ENCODE data around the gene OSBPL2. TPM values are rescaled to one million over a fixed set of nuclear protein-coding genes. Genes with fewer than 3 reads are reported as not detected.

Gene OSBPL2
- total RNA-seq, 1 experiment from 2014 or later: 49.5 TPM

DNA sequence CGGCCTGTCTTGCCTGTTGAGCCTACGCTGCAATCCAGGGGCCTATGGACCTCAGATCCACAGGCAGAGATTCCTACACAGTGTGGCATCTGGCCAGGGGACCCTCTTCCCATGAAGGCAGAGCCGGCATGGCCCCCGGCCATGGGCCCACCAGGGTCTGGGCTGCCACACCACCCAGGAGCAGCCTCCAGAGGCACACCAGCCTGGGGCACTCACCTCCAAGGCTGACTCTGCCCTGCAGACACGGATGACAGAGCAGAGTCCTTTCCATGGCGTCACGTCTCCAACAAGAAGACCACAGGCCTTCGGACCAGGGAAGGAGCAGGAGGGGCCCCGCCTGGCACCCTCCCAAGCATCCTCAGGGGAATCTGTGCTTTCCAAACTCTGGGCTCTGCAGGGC, 14.8 kb upstream of the OSBPL2 start (continued):
- TF ChIP-seq, protein P1, sequence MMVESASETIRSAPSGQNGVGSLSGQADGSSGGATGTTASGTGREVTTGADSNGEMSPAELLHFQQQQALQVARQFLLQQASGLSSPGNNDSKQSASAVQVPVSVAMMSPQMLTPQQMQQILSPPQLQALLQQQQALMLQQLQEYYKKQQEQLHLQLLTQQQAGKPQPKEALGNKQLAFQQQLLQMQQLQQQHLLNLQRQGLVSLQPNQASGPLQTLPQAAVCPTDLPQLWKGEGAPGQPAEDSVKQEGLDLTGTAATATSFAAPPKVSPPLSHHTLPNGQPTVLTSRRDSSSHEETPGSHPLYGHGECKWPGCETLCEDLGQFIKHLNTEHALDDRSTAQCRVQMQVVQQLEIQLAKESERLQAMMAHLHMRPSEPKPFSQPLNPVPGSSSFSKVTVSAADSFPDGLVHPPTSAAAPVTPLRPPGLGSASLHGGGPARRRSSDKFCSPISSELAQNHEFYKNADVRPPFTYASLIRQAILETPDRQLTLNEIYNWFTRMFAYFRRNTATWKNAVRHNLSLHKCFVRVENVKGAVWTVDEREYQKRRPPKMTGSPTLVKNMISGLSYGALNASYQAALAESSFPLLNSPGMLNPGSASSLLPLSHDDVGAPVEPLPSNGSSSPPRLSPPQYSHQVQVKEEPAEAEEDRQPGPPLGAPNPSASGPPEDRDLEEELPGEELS (CRISPR knock-in tag; IDR thresholded peaks at IDR 0.05): no peak
- TF ChIP-seq ELF4 (CRISPR knock-in tag; IDR thresholded peaks at IDR 0.05; ENCODE audit: low read depth) (no peak), NFE2L1 (CRISPR knock-in tag; IDR thresholded peaks at IDR 0.05) (no peak)

DNA sequence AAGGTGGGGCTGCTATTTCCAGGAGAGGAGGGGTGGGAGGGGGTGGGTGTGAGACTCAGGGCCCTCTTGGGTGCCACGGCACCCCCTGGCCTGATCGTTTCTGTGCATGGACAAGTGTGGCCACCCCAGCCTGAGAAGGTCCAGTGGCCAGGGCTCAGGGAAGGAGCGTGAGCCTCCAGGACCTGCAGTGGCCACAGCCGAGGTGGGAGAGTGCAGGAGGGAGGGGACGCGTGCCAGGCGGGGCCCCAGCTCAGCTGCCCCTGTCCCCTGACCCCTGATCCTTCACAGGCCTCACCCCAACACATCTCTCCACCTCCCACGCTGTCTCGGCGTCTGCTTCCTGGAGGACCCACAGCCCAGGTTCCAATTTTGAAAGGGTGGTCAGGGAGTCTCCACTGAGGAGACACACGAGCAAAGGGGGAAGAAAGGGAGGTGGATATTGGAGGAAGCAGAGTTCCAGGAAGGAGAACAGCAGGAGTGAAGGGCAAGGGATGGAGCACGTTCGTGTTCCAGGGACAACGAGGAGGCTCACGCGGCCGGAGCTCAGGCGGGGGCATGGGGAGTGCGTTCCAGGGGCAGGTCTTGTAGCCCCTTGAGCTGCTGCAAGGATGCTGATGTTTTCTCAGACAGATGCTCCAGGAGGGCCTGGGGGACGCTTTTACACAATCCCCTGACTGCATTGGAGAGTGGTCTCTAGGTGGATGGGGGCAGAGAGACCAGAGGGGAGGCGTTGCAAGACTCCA, 14.0 kb upstream of the OSBPL2 start:
- H3K36me3 Mint-ChIP-seq: no peaks in the 10 kb centered on the region
- H3K9me3 Mint-ChIP-seq: no peaks in the 10 kb centered on the region
- POLR2A ChIA-PET: no interaction called here
- H3K27me3 Mint-ChIP-seq (ENCODE audit: low read depth): peaks cover 25% of the 10 kb centered on the region
- H3K27ac Mint-ChIP-seq: no peak overlapping the region; the same call in 1 of the 2 replicates
- H3K4me3 Mint-ChIP-seq: no peak overlapping the region
- no peak for DNase-seq (ENCODE audit: low spot score)
- no peak for TF ChIP-seq JUN (CRISPR knock-in tag; IDR thresholded peaks at IDR 0.05)
- TF ChIP-seq, protein P2, sequence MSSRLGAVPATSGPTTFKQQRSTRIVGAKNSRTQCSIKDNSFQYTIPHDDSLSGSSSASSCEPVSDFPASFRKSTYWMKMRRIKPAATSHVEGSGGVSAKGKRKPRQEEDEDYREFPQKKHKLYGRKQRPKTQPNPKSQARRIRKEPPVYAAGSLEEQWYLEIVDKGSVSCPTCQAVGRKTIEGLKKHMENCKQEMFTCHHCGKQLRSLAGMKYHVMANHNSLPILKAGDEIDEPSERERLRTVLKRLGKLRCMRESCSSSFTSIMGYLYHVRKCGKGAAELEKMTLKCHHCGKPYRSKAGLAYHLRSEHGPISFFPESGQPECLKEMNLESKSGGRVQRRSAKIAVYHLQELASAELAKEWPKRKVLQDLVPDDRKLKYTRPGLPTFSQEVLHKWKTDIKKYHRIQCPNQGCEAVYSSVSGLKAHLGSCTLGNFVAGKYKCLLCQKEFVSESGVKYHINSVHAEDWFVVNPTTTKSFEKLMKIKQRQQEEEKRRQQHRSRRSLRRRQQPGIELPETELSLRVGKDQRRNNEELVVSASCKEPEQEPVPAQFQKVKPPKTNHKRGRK (CRISPR knock-in tag; IDR thresholded peaks at IDR 0.05; ENCODE audit: borderline replicate concordance): no peak
- no peak for TF ChIP-seq ZNF121 (CRISPR knock-in tag; IDR thresholded peaks at IDR 0.05)
- no peak for TF ChIP-seq EMX1 (CRISPR knock-in tag; IDR thresholded peaks at IDR 0.05)
- TF ChIP-seq, protein P3, sequence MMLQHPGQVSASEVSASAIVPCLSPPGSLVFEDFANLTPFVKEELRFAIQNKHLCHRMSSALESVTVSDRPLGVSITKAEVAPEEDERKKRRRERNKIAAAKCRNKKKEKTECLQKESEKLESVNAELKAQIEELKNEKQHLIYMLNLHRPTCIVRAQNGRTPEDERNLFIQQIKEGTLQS (CRISPR knock-in tag; conservative IDR thresholded peaks at IDR 0.05): no peak
- TF ChIP-seq, protein P4, sequence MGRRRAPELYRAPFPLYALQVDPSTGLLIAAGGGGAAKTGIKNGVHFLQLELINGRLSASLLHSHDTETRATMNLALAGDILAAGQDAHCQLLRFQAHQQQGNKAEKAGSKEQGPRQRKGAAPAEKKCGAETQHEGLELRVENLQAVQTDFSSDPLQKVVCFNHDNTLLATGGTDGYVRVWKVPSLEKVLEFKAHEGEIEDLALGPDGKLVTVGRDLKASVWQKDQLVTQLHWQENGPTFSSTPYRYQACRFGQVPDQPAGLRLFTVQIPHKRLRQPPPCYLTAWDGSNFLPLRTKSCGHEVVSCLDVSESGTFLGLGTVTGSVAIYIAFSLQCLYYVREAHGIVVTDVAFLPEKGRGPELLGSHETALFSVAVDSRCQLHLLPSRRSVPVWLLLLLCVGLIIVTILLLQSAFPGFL (CRISPR knock-in tag; IDR thresholded peaks at IDR 0.05; ENCODE audit: borderline replicate concordance): no peak
- no peak for TF ChIP-seq CREB1 (CRISPR knock-in tag; IDR thresholded peaks at IDR 0.05)
- TF ChIP-seq NR1H2 (CRISPR knock-in tag; IDR thresholded peaks at IDR 0.05): no peak
- no peak for TF ChIP-seq RELA (CRISPR knock-in tag; IDR thresholded peaks at IDR 0.05; ENCODE audit: borderline replicate concordance)
- TF ChIP-seq ZNF671 (CRISPR knock-in tag; IDR thresholded peaks at IDR 0.05): no peak
- TF ChIP-seq ELF4 (CRISPR knock-in tag; IDR thresholded peaks at IDR 0.05; ENCODE audit: low read depth): no peak
- no peak for TF ChIP-seq MYBL2 (CRISPR knock-in tag; IDR thresholded peaks at IDR 0.05)
- no peak for TF ChIP-seq ZNF396 (CRISPR knock-in tag; IDR thresholded peaks at IDR 0.05; ENCODE audit: borderline replicate concordance)
- TF ChIP-seq ZBTB21 (CRISPR knock-in tag; IDR thresholded peaks at IDR 0.05; ENCODE audit: borderline replicate concordance): no peak
- TF ChIP-seq, protein P5, sequence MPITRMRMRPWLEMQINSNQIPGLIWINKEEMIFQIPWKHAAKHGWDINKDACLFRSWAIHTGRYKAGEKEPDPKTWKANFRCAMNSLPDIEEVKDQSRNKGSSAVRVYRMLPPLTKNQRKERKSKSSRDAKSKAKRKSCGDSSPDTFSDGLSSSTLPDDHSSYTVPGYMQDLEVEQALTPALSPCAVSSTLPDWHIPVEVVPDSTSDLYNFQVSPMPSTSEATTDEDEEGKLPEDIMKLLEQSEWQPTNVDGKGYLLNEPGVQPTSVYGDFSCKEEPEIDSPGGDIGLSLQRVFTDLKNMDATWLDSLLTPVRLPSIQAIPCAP (CRISPR knock-in tag; IDR thresholded peaks at IDR 0.05): no peak
- TF ChIP-seq, protein P6, sequence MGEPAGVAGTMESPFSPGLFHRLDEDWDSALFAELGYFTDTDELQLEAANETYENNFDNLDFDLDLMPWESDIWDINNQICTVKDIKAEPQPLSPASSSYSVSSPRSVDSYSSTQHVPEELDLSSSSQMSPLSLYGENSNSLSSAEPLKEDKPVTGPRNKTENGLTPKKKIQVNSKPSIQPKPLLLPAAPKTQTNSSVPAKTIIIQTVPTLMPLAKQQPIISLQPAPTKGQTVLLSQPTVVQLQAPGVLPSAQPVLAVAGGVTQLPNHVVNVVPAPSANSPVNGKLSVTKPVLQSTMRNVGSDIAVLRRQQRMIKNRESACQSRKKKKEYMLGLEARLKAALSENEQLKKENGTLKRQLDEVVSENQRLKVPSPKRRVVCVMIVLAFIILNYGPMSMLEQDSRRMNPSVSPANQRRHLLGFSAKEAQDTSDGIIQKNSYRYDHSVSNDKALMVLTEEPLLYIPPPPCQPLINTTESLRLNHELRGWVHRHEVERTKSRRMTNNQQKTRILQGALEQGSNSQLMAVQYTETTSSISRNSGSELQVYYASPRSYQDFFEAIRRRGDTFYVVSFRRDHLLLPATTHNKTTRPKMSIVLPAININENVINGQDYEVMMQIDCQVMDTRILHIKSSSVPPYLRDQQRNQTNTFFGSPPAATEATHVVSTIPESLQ (CRISPR knock-in tag; IDR thresholded peaks at IDR 0.05): no peak
- TF ChIP-seq PRRX2 (CRISPR knock-in tag; IDR thresholded peaks at IDR 0.05): no peak
- TF ChIP-seq FOXK1 (CRISPR knock-in tag; IDR thresholded peaks at IDR 0.05): no peak
- TF ChIP-seq ZNF416 (CRISPR knock-in tag; IDR thresholded peaks at IDR 0.05): no peak
- TF ChIP-seq, protein P7, sequence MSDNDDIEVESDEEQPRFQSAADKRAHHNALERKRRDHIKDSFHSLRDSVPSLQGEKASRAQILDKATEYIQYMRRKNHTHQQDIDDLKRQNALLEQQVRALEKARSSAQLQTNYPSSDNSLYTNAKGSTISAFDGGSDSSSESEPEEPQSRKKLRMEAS (CRISPR knock-in tag; IDR thresholded peaks at IDR 0.05): no peak
- H3K4me1 Mint-ChIP-seq: peaks cover 11% of the 10 kb centered on the region
- CTCF ChIA-PET: interaction anchor here (1.2 kb wide), 1 partner anchor 68 kb away, joined by 4 read pairs; no protein-coding TSS in a partner anchor
- no peak for ATAC-seq

Measured in WTC11 (cell line).